NCI-H69 (cell line): ENCODE data around the gene NEO1.
A peak's percentile ranks its signal among the peaks of the same experiment; 100 is the strongest.
"Not testable (repeated sequence)": the region's sequence is repeated elsewhere in the genome, so short reads cannot be mapped to it uniquely, and the experiment has no call there.

Experiments
- DNase-seq: peaks from one replicate; lab custom pipeline; 2025; lab: John Stamatoyannopoulos, UW

The NEO1 gene

DNA sequence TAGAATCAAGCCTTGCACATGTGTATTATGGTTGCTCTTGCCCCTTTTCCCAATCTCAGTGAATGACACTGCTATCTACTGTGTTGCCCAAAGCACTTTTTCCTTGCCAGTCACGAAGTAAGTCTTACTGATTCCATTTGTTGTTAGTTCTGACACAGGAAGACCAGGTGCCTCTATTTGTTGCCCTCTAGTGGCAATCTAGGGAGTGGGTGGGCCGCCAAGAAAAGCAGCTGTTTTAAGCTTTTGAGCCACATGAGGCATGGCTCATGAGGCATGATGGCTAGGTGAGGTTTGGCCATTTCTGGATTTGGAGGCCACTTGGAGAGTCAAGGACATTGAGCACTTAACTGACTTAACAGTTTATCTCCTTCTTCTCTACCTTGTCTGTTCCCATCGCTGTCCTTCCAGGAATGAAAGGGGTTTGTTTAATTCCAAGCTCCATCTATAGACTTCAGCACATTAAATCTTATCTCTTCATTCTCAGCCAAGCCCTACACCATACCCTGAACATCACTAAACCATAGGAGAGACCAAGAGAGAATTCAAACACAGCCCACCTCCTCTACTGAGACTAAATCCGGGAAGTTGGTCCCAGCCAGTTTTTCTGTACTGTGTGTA lies 213.4 kb downstream of the NEO1 start:
- peak; percentile 29 for DNase-seq

DNA sequence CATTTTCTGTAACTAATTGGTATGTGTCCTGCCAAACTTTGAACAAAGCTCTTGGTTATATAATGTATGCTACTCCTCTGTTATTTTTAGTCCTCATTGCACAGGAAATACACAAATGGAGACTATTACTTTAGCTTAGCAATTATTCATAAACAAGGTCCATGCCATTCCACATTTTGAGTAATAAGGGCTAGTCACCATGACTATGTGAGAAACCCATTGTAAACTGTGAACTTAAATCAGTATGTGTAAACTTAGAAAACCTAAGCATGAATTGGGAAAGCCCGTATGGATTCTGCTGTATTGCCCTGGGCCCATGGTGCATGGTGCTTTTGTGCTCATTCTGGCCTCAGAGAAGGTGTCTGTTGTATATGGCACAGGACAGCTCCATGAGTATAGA lies 216.2 kb downstream of the NEO1 start:
- DNase-seq = no peak

GRCh38 chr15:73270366-73271097 lies 218.3 kb downstream of the NEO1 start:
- DNase-seq = no peak

GRCh38 chr15:73273181-73274002 lies 221.1 kb downstream of the NEO1 start:
- DNase-seq = peak; percentile 28

GRCh38 chr15:73275862-73276261 lies 223.6 kb downstream of the NEO1 start:
- DNase-seq = no peak

GRCh38 chr15:73282567-73283365 lies 230.5 kb downstream of the NEO1 start:
- no peak for DNase-seq

- peak; percentile 59 for DNase-seq
Observed at GRCh38 chr15:73283366-73283962, 231.2 kb downstream of the NEO1 start.

DNA sequence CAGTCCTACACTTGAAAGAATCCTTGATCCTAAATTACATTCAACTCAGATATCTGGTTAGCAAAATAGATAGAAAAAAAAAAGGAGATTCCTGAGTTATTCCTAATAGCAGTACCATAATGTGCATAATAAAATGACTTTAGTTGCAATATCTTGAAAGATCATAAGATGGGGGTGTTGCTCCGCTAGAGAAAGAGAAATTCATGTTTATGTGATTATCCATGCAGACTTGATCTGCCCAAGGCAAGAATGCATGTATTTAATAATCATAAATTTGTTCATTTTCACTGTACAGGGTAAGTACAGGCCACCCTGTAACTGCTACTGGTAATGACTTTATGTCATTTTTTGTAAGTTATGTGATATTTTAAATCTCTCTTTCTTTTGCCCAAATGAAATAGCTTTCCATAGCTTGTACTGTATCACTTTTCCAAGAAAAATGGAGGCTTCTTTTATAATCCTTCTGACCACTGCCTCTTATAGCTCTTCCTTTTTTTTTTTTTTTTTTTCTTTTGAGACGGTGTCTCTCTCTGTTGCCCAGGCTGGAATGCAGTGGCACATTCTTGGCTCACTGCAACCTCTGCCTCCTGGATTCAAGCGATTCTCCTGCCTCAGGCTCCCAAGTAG lies 231.9 kb downstream of the NEO1 start:
- peak; percentile 2 for DNase-seq

- no peak for DNase-seq
Observed at GRCh38 chr15:73286311-73286710, 234.0 kb downstream of the NEO1 start.

DNA sequence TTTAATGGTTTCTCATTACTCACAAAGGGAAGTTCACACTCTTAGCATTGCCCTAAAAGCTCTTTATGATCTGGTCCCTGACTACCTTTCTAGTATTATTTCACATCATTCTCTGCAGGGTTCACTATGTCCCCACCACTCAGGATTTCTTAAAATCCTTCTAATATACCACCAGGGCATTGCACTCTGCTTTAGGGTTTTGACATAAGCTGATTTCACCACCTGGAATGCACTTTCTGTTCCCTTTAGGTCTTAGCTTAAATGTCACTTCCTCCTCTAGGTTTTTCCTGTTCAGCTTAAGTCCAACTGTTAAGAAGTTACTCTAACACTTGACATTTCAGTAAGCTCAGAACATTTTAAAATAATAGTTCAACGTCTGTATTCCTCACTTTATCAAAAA lies 234.8 kb downstream of the NEO1 start:
- DNase-seq = no peak

DNA sequence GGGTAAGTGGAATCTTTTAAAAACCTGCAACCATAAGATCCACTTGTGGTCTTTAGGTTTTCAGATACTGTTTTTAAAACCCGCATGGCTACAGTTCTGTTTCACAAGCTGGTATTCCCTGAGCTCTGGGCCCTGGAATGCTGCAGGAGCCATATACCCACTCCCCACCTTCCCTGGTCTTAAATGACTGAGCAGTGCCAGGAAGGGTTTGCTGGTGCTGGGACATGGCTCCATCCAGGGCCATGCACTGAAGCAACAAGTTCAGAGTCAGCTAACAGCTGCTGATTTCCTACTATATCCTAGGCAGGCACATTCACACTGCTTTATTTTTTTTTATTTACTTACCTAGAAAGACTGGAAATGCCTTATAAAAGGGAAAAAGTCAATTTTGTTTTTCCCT lies 239.2 kb downstream of the NEO1 start:
- no peak for DNase-seq

- DNase-seq = no peak
Observed at GRCh38 chr15:73293773-73294172, 241.5 kb downstream of the NEO1 start.

GRCh38 chr15:73295630-73296286 lies 243.5 kb downstream of the NEO1 start:
- DNase-seq = no peak

DNA sequence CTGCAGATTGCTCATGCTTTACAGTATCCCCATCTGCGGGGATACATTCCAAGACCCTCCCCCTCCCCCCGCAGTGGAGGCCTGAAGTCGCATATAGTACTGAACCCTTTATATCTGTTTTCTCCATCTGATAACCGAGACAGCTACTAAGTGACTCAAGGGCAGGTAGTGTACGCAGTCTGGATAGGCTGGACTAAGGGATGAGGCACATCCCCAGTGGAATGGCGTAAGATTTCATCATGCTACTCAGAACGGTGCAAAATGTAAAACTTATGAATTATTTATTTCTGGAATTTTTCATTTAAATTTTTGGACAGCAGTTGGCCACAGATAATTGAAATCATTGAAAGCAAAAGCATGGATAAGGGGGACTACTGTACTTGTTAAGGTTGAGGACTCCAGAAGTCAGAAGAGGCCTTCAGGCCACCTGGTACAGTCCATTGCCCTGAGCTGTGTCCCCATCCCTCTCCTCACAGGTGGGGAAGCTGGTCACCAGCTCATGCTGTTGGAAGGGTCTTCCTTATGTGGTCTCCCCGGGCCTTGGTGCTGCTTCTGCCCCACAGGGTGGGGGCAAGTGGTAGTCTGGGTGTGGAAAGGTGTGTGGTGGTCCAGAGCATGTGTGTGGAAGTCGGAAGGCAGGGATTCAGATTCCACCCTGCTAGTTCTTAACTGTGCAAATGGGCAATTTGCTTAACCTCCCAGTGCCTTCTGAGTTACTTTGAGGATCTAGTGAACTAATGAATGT lies 244.5 kb downstream of the NEO1 start:
- no peak for DNase-seq

DNA sequence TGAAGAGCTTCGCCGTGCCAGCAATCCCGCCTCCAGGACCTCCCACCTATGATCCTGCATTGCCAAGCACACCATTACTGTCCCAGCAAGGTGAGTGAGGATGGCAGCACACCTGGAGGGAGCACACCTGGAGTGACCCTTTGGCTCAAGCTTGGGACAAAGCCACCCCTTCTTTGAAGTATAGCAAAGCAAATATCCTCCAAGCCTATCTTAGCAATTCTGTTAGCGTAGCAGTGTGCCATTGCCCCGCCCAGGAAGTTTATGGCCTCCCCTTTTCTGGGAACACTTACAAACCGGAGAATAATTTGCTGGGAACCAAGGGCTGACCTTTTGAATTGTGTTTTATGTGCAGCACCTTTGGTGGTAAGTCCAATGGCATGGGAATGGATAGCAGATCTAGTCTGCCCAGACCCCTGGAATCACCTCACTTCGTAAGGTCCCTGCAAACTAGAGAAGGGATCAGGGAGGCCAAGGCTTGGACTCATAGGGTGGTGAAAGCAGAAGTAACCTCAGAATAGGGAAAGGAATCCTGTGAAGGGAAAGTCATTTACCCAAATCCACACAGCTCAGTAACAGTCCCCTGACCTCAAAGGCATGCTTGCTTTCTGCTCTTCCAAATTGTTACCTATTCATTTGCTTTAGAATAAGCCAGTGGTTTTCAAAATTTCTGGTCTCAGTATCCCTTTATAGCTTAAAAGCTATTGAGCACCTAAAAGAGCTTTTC lies 246.4 kb downstream of the NEO1 start:
- DNase-seq = no peak

DNA sequence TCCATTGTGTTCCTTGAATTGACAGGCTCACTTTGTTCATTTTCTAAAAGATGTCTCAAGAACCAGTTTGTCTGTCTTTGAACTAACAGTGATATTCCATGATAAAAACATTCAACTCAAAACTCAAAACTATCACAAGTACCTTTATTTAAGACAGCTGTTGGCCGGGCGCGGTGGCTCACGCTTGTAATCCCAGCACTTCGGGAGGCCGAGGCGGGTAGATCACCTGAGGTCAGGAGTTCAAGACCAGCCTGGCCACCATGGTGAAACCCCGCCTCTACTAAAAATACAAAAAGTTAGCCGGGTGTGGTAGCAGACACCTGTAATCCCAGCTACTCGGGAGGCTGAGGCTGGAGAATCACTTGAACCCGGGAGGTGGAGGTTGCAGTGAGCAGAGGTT lies 248.0 kb downstream of the NEO1 start:
- DNase-seq = not testable (repeated sequence)

GRCh38 chr15:73303636-73304035 lies 251.4 kb downstream of the NEO1 start:
- DNase-seq = no peak

DNA sequence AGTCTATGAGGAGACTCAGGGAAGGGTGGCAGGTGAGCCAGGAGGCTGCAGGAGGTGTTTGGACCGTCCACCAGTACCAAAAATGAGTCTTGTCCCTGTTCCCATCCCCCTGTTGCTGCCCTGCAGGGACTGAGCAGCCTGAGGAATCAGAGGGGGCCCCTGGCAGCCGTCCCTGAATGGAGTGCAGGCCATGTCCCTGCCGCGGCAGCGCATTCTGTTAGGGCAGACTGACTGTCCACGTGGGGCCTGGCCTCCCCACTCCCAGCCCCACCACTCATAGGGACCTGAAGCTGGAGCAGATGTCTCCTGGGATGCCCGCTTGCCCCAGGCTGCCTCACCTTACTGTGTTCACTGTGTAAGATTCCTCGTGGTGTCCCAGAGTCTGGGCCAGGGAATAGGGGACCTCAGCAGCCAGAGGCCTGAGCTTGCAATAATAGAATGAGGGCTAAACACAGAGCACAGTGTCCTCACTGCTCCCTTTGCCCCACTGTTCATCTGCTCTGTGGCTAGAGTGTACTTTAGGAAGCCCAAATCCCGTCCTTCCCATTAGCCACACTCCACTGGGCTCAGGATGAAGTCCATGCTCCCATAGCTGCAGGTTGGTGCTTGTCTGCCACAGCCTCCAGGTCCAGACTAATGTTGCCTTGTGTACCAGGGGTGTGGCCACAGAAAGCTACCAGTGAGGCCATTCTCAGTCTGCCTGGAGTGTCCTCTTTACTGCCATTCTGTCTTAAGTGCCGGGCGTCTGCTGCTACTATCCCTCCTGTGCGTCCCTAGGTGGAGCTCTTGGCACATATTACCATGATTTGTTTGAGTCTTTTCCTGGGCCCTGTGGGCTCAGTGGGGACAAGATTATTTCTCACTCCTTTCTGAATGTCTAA lies 253.3 kb downstream of the NEO1 start:
- peak; percentile 65 for DNase-seq
